NOMO-1 treated with DMSO at 0.1 percent for 48 hours (cell line): Measurements from ENCODE around the gene C1orf226.

Experiments used
- DNase-seq: peaks from one replicate; lab custom pipeline; 2025; ENCODE audit not compliant: unreplicated experiment; lab: John Stamatoyannopoulos, UW

C1orf226 gene

DNA sequence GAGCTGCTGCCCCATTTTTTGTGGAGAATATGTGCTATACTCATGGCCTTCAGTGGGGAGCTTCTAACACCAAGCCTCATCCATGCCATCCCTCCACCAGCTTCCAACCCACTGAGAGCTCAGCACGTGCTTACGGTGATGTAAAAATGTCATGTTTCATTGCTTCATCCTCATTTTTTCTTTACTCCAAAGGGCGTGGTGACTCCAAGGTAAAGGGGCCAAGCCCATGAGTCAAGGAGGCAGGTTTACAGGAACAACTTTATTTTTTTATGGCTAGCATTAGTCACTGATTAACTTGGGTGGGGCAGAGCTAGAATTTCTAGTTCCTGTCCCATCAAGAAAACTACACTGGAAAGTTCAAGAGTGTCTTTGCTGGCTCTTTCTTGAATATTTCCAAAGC is at the start of gene C1orf226:
C1orf226 (plus strand) TSS at position 346 of the 400 bp plus-strand sequence. CDS start 174 bp downstream, outside the sequence.
- no peak for DNase-seq

GRCh38 chr1:162333991-162334390 is 47.5 kb upstream of the C1orf226 start:
- DNase-seq: no peak

DNA sequence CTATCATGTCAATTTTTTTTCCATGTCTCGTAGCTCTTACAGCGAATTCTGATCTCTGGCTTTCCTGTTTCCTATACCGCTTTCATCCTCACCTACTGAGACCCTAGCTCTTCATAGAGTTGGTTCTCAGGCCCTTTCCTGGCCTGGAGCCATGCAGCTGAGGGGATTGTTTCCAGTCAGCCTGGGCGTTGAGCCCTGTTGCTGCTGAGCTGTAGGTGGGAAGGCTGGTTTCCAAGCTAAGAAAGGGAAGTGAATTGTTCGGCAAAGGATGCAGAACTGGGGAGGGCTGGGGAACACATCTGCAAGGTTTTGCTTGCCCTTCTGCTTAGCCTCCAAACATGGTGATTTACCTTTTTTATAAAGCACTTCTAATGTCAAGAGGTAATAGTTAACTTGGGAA is 46.4 kb upstream of the C1orf226 start:
- DNase-seq: no peak

DNA sequence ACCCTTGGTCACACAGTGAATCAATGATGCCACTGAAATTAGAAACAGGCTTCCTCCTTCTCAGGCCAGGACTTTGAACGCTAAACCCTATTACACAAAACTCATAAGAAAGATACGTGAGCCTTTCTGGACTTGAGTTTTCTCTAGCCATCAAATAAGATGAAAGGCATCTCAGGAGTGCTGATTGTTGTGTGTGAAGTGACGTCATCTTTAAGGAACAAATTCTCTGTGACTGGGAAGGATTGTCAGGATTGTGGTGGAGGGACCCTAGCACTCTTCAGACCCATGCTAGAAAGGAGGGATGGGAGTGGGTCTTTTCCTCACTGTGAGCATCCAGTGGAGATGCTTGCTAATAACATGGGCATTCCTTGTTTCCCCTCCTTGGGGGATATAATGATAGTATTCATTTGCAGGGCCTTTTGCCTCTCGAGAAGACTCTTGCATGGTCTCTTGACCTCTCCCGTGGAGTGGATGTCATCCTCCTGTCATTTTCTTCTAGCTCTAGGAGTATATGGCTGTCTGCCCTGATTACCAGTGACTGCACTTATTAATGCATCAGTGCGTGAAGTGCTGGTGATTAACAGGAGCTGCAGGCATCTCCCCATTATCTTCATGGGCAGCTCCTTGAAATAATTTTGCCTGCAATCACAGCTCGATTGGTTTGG is 44.8 kb upstream of the C1orf226 start:
- DNase-seq: no peak

DNA sequence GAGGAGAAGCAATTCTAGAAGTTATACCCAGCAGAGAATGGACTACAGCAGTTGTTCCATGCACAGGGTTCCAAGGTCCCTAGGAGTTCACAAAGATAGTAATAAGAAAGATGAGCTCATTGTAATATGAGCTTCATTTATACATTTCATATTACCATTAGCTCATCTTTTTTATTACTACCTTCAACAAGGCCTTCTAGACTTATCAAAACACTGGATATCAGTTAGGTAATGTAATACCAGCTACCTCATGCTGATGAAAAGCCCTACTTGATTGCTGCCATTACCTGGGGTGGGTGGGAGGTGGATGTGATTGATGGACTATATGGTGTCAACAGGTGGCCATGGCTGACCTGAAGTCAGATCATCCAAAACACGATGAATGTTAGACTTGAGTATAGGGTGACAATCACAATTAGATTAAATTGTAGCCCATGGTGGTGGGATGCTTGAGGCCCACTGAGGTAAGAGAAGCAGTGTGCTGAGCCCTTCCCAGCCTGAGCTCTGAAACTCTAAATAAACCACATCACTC is 39.0 kb upstream of the C1orf226 start:
- DNase-seq: no peak

DNA sequence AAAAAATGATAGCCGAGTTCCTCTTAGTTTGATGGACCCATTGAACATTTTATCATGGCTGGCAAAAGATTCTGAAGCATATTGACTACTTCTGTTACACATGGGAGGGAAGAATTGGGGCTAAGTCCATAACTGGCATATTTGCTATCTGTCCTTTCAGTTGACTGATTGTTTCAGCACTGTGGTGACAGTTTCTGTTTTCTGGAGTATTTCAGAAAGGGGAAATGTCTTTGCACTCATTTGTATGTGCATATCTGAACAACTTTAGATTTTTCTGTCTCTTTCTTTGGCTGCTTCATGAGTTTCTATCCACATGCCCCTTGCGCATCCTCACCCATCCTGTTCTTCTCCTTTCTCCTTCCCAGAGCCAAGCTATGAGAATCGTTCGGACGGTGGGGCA is 38.1 kb upstream of the C1orf226 start:
- no peak for DNase-seq

- no peak for DNase-seq
These were observed 34.2 kb upstream of the C1orf226 start for GRCh38 chr1:162347281-162347680.

DNA sequence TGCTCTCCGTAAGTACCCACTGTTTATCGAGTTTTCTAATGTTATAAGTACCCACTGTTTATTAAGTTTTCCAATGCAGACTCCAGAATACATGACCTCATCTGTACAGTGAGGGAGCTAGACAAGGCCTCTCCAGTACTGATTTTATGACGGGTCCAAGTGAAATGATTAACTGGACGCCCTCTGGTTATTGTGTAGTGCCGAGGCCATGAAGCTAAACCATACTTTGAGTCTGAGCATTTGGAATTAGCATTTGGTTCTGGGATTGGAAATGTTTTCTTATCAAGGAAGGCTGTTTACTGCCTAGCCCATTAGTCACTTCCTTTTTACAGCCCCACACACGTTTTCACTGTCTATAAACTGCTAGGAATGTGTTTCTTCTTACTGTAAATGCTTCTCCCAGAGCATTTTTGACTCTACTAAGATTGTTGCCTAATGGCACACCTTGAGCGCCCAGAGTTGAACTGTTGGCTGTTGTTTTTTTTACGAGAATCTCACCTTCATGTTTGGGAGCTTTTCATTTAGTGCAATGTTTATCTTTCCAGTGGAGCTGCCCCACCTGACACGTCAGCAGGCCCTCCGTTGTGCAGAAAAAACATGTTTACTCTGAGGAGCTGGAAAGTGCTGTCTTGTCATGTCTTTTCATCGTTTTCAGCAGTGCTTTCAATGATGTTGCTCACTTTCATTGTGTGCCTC is 31.7 kb upstream of the C1orf226 start:
- DNase-seq: no peak

GRCh38 chr1:162351246-162351842 is 30.2 kb upstream of the C1orf226 start:
- DNase-seq: no peak

DNA sequence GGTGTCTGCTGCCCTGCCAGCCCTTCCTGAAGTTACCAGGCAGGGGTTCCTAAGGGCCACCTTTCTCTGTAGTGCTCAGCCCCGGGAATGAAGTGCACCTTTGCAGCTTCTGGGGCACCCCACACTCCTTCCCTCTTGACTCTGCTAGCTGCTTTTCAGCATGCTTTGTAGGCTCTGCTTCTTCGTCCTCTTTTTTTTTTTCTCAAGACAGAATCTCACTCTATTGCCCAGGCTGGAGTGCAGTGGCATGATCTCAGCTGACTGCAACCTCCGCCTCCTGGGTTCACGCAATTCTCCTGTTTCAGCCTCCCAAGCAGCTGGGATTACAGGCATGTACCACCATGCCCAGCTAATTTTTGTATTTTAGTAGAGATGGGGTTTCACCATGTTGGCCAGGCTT is 29.7 kb upstream of the C1orf226 start:
- DNase-seq: peak; percentile 47

DNA sequence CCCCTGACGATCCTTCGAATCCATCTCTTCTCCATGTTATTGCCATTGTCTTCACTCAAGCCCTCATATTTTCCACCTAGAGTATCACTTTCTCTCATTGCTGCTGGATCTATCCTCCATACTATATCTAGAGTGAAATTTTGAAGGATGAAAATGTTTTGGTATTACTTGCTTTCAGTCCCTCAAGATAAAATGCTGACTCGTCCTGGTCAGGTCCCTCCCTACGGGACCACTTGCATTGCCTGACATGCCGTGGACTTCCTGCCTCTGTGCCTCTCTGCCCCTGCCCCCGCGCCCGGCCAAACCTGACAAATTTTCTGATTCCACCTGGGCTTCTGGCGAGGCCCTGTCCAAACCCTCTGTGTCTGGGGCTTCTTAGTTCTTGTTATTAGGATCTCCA is 28.4 kb upstream of the C1orf226 start:
- no peak for DNase-seq

GRCh38 chr1:162353702-162354101 is 27.8 kb upstream of the C1orf226 start:
- DNase-seq: peak; percentile 10

DNA sequence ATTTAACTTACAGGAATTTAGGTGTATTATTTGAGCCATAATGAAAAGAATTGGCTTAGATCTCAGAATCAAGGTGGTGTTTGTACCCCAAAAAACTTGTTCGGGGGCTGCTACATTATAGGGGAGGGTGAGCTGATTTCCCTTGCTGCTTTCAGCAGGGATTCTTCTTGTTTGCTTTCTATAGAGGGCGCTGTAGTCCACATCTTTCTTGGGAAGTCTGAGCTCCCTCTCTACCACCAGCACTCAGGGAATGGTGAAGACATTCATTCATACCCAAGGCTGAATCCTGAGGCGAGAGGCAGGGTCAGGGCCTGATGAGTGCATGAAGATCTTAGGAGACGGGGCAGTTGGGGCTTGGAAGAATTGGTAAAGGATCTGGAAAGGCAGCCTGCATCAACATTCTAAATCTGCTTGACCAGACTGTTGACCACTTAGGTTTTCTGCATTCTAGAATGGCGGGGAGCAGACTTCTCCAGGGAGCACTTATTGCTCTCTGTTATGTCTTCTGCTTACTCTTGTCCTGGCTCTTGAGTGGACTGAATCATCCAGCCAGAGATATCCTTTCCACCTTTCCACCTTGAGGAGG is 23.8 kb upstream of the C1orf226 start:
- peak; percentile 28 for DNase-seq

- no peak for DNase-seq
These were observed 22.6 kb upstream of the C1orf226 start for GRCh38 chr1:162358928-162359327.

GRCh38 chr1:162359523-162360236 is 21.8 kb upstream of the C1orf226 start:
- DNase-seq: no peak

GRCh38 chr1:162360237-162360873 is 21.2 kb upstream of the C1orf226 start:
- DNase-seq: no peak

- no peak for DNase-seq
These were observed 20.7 kb upstream of the C1orf226 start for GRCh38 chr1:162360874-162361260.

DNA sequence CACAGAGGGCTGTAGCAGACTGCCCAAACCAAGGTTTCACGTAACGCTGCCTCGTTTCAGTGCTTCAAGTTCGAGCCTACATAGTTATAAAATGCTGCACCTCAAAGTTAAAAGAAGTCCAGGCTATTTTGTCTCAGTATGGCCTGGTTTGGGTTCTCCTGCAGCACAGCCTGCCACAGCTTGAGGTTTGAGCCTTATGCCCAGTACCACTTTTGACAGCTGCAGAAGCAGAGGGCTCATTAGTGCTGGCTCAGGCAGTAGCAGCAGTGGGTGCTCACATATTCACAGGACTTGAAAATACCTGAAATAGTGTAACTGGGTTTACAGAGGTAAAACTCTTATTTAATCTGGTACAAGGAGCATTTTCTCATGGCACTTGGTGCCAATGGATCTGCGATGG is 20.2 kb upstream of the C1orf226 start:
- DNase-seq: no peak

- DNase-seq: no peak
These were observed 17.7 kb upstream of the C1orf226 start for GRCh38 chr1:162363823-162364222.

- DNase-seq: no peak
These were observed 17.0 kb upstream of the C1orf226 start for GRCh38 chr1:162364498-162364897.
